IPS DF 6.9 (cell line): ENCODE measurements around the gene HJURP.

Experiments
- DNase-seq: peaks from one replicate; pipeline ENCODE4 v3.0.0-alpha.2; 2013; ENCODE audit warnings: low read depth, low spot score
- H3K27ac ChIP-seq: one replicate; pipeline ENCODE4 v1.5.1; 2013; ENCODE audit warnings: low read length, control low read depth
- H3K27me3 ChIP-seq: 2 replicates; pipeline ENCODE4 v1.6.1; 2013; ENCODE audit warnings: mild to moderate bottlenecking, low read length; ENCODE audit not compliant: control insufficient read depth, insufficient read depth
- H3K36me3 ChIP-seq: 2 replicates; pipeline ENCODE4 v1.6.1; 2013; ENCODE audit warnings: low read length; ENCODE audit not compliant: control insufficient read depth, insufficient read depth
- H3K4me1 ChIP-seq: 2 replicates; pipeline ENCODE4 v1.6.1; 2013; ENCODE audit warnings: low read length; ENCODE audit not compliant: control insufficient read depth, insufficient read depth
- H3K4me3 ChIP-seq: 2 replicates; pipeline ENCODE4 v1.5.1; 2013; ENCODE audit warnings: mild to moderate bottlenecking, low read length
- H3K9me3 ChIP-seq: 2 replicates; pipeline ENCODE4 v1.6.1; 2013; ENCODE audit warnings: low read length, inconsistent platforms; ENCODE audit not compliant: control insufficient read depth, insufficient read depth
- WGBS: extraction: QIAGEN DNeasy Blood & Tissue Kit; methylation state at CpG from one replicate; pipeline ENCODE4 v1.1.7; 2013; ENCODE audit warnings: mixed read lengths, missing lambda C conversion rate; ENCODE audit not compliant: insufficient read length, insufficient coverage; 5-methylcytosine and 5-hydroxymethylcytosine counted together

HJURP gene

DNA sequence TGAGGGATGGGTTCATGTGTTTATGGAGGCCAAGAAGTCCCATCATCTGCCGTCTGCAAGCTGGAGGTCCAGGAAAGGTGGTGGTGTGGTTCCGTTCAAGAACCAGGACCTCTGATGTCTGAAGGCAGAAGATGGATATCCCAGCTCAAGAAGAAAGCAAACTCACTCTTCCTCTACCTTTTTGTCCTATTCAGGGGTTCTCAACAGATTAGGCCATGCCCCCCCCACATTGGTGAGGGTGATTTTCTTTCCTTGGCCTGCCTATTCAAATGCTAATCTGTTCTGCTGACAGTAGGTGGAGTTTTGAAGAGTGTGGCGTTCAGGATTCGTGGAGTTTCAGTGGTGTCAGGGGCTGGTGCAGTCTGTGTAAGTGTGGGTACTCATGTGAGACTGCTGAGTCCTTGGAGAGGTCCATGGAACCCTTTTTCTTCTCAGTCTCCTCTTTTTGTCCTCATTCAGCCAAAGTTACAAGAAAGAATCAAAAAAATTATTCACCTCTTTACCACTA is 8.0 kb upstream of the HJURP start:
- Histone ChIP-seq H3K4me1 (no peaks in the 10 kb centered on the region), H3K9me3 (no peaks in the 10 kb centered on the region), H3K27ac (no peak overlapping the region), H3K36me3 (peaks cover 9% of the 10 kb centered on the region), H3K4me3 (no peak overlapping the region), H3K27me3 (no peaks in the 10 kb centered on the region)
- WGBS, result no CpG with 5 or more reads among the region's 4 CpGs
- no peak for DNase-seq

DNA sequence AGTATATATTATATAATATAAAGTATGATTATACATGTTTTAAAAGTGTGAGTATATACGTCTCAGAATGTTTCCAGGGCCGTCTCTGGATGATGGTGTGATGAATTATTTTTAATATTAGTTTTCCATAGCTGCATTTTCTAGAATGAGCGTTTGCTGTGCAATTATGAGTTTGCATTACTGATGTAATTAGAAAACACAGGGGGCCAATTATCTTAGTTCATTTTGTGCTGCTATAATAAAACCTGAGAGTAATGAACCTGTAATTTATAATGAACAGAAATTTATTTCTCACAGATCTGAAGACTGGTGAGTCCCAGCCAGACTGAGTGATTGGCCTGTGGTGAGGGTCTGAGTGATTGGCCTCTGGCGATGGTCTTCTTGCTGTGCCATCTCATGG is 4.0 kb upstream of the HJURP start:
- DNase-seq, result no peak
- 0 out of 2 replicates have a peak, but pooled peaks cover 2% of the 10 kb centered on the region for H3K4me1 ChIP-seq
- WGBS, result no CpG with 5 or more reads among the region's 4 CpGs
- H3K27ac ChIP-seq, result no peak overlapping the region
- no peaks in the 10 kb centered on the region for H3K9me3 ChIP-seq
- H3K4me3 ChIP-seq, result no peak overlapping the region
- H3K36me3 ChIP-seq, result no peaks in the 10 kb centered on the region
- no peaks in the 10 kb centered on the region for H3K27me3 ChIP-seq

DNA sequence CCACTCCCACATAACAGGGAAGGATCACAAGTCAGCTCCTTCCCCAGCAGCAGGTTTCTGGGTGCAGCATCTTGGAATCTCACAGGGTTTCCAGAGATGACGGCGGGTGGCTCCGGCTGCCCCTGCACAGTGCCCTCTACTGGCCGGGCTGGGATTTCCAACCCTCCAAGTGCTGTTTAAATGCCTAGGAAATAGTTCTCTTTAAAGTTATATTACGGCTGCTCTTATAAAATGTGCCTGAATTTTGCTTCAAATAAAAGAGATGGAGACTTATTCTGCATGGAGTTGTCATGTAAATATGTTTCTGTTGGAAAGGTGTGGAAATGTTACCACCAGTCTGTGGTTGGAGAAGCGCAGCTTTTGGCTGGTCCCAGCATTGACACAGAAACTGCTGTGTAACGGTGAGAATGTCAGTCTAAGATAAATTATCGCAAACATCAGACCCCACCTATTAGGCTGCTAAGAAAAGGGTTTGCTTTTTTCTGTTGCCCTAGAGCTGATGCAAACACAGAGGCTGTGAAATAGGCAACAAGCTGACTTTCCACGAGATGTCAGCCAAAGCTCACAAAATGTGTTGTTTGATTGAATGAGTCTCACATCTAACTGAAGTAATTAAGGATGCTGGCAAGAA is 3.3 kb upstream of the HJURP start:
- no peaks in the 10 kb centered on the region for H3K36me3 ChIP-seq
- H3K27me3 ChIP-seq, result no peaks in the 10 kb centered on the region
- no peaks in the 10 kb centered on the region for H3K9me3 ChIP-seq
- no peak overlapping the region for H3K27ac ChIP-seq
- DNase-seq, result no peak
- no peak overlapping the region for H3K4me3 ChIP-seq
- 0 out of 2 replicates have a peak, but pooled peaks cover 2% of the 10 kb centered on the region for H3K4me1 ChIP-seq
- no CpG with 5 or more reads among the region's 9 CpGs for WGBS

DNA sequence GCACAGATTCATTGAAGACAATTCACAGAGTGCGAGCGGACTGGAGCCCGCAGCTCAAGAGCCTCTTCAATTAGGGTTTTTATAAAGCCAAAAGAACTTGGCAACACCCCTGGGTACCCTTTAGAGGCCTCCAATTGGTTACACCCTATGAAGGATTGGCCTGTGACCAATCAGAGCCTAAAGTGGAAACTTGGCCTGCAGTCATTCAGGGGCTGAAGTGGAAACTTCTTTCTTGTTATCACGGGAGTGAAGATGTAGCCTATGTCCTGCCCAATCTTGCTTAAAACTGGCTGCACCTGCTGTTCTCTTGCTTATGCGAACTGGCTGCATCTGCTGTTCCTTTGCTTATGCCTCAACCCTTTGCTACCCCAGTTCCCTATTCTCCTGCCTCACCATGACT is 1.8 kb upstream of the HJURP start:
- Histone ChIP-seq H3K27me3 (no peaks in the 10 kb centered on the region), H3K4me3 (no peak overlapping the region), H3K36me3 (peaks cover 5% of the 10 kb centered on the region), H3K4me1 (0 out of 2 replicates have a peak, but pooled peaks cover 2% of the 10 kb centered on the region), H3K27ac (no peak overlapping the region), H3K9me3 (no peaks in the 10 kb centered on the region)
- WGBS, result no CpG with 5 or more reads among the region's 5 CpGs
- DNase-seq, result no peak

DNA sequence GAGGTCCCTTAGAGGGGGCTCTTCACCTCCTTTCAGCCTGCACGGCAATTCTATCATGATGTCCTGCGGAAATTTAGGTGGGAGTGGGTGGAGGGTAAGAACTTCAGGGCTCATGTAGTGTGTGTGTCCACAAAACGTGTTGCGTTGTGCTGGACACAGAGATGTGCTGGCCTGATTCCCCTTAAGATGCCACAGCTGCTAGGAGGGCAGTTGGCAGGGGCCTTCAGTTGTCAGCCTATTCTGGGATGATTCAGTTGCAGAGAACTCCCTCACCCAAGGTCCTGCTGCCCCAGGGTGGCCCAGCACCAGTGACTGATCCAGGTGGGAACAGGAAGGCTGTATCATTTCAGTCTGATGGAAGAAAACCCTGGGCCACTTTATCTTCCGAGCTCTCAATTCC is 1.0 kb upstream of the HJURP start:
- no peak overlapping the region for H3K4me3 ChIP-seq
- no CpG with 5 or more reads among the region's 5 CpGs for WGBS
- DNase-seq, result no peak

DNA sequence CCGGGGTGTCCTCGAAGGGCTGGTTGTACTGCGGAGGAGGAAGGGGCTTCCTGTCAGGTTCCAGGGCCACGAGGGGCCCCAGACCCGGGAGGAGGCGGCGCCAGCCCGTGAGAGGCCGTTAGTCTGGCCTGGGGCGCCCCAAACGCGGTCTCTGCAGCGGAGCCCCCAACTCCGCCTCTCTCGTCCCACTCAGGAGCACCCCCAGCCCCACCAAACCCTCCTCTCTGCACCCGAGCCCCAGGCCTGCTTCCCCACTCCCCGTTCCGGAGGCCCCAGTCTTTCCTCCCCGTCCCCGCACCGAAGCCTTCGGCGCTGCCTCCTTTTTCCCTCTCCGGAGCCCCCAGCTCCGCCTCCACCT is 473 bp downstream of the HJURP start:
- no peak for DNase-seq
- 0 out of 2 replicates have a peak, but pooled peaks cover 2% of the 10 kb centered on the region for H3K4me1 ChIP-seq
- H3K4me3 ChIP-seq, result peak overlapping the region; percentile 85
- no peak overlapping the region for H3K27ac ChIP-seq
- H3K36me3 ChIP-seq, result peaks cover 25% of the 10 kb centered on the region
- H3K9me3 ChIP-seq, result no peaks in the 10 kb centered on the region
- no CpG with 5 or more reads among the region's 25 CpGs for WGBS
- no peaks in the 10 kb centered on the region for H3K27me3 ChIP-seq

More for the DNA sequence above, 1.0 kb upstream of the HJURP start:
- 0 out of 2 replicates have a peak, but pooled peaks cover 2% of the 10 kb centered on the region for H3K4me1 ChIP-seq
- no peaks in the 10 kb centered on the region for H3K27me3 ChIP-seq
- no peak overlapping the region for H3K27ac ChIP-seq
- peaks cover 11% of the 10 kb centered on the region for H3K36me3 ChIP-seq
- no peaks in the 10 kb centered on the region for H3K9me3 ChIP-seq

DNA sequence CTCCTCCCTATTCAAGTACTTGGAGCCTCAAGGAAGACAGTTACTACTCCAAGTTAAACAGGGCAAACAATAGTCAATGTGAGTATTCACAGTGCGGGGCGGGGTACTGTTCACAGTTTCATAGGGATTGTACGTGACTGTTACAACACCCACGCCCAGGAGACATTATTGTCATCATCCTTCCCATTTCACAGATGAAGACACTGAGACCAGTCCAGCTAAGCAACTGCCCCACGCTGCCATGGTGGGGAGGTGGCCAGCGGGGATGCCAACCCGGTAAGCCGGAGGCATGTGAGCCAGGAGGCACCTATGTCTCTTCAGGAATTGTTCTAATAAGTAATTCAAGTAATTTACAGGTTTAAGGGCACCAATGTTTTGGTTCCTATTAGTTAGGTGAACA is 982 bp downstream of the HJURP start:
- no peak overlapping the region for H3K27ac ChIP-seq
- 0 out of 2 replicates have a peak, but pooled peaks cover 2% of the 10 kb centered on the region for H3K4me1 ChIP-seq
- no peak for DNase-seq
- H3K4me3 ChIP-seq, result peak overlapping the region; percentile 85
- no peaks in the 10 kb centered on the region for H3K27me3 ChIP-seq
- no CpG with 5 or more reads among the region's 8 CpGs for WGBS
- no peaks in the 10 kb centered on the region for H3K9me3 ChIP-seq
- H3K36me3 ChIP-seq, result peaks cover 30% of the 10 kb centered on the region

DNA sequence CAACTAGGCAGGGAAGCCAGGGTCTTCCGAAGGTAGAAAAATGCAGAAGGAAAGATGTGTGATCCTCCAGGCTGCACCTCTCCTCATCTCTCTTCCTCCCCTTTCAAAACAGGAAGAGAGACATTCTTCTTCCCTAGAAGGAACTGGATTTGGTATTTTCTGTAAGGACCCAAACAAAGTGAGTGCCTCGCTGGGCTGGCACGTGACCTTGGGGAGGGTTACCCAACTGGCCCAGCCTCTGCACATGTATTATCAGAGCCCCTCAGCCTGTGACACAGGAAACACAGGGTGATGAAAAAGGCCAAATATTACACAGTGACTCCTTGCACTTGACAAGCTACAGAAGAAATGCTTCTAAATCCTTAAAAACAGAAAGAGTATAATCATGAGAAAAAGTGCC is 2.3 kb downstream of the HJURP start:
- H3K4me3 ChIP-seq, result no peak overlapping the region

DNA sequence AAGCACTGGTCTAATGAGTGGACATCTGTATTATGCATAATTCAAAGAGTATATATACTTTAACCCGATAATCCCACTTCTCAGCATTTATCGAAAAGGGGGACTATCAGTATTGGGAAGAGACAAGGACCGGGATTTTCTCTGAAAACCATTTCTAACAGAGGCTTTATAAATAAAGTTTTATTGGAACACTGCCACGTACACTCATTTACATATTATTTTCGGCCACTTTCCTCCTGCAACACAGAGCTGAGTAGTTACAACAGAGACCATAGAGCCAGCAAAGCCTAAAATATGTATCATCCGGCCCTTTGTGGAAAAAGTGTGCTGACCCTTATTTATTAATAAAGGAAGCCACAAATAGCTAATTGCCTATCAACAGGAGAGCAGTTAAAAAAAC is 3.2 kb downstream of the HJURP start:
- Histone ChIP-seq H3K9me3 (no peaks in the 10 kb centered on the region), H3K4me1 (0 out of 2 replicates have a peak, but pooled peaks cover 2% of the 10 kb centered on the region), H3K27me3 (no peaks in the 10 kb centered on the region), H3K36me3 (peaks cover 45% of the 10 kb centered on the region), H3K4me3 (no peak overlapping the region), H3K27ac (no peak overlapping the region)
- no peak for DNase-seq
- no CpG with 5 or more reads among the region's 6 CpGs for WGBS

More for the DNA sequence above, 2.3 kb downstream of the HJURP start:
- H3K36me3 ChIP-seq, result peaks cover 39% of the 10 kb centered on the region
- H3K27me3 ChIP-seq, result no peaks in the 10 kb centered on the region
- DNase-seq, result no peak
- no peak overlapping the region for H3K27ac ChIP-seq
- no peaks in the 10 kb centered on the region for H3K9me3 ChIP-seq
- no CpG with 5 or more reads among the region's 3 CpGs for WGBS
- H3K4me1 ChIP-seq, result 0 out of 2 replicates have a peak, but pooled peaks cover 2% of the 10 kb centered on the region

DNA sequence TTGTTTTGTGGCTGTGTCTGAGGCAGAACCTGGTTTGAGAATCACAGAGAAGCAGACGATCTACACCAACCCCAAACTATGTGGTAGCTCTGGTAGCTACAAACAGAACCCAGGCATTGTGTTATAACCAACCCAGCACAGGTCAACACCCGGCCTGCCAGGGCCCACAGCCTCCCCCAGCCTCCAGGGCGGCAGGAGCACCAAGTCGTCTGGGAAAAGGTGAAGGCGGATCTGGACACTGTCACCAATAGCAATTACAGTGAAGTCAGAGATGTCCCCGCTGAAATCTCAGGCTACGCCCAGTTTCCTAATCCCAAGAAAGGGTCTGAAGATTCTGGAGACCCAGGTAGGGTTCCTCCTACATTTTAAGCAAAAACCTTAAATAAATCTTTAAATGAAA is 3.6 kb downstream of the HJURP start:
- 0 out of 2 replicates have a peak, but pooled peaks cover 2% of the 10 kb centered on the region for H3K4me1 ChIP-seq

More for the DNA sequence above, 3.6 kb downstream of the HJURP start:
- no CpG with 5 or more reads among the region's 7 CpGs for WGBS
- H3K27me3 ChIP-seq, result no peaks in the 10 kb centered on the region
- no peak overlapping the region for H3K4me3 ChIP-seq
- no peak overlapping the region for H3K27ac ChIP-seq
- peaks cover 45% of the 10 kb centered on the region for H3K36me3 ChIP-seq
- no peak for DNase-seq
- no peaks in the 10 kb centered on the region for H3K9me3 ChIP-seq
